SU-DHL-6 (cell line): ENCODE measurements around the gene TRIP6.

ENCODE experiments used
- EZH2phosphoT487 ChIP-seq: fragments of 200-600 bp; sonication (generic), shearing (Covaris generic); conservative IDR thresholded peaks from 2 replicates; pipeline ENCODE4 v1.6.1; 2018; ENCODE audit warnings: mild to moderate bottlenecking, antibody characterized with exemption, low read length, moderate library complexity, mixed read lengths
- TF ChIP-seq, protein P1 (sequence below): fragments of 200-600 bp; sonication (generic); IDR thresholded peaks from one replicate; pipeline ENCODE4 v1.5.1; 2017; ENCODE audit warnings: antibody characterized with exemption, mild to moderate bottlenecking, low read length, moderate library complexity; ENCODE audit not compliant: insufficient read depth, poor library complexity, severe bottlenecking

GRCh38 chr7:100863406-100863950 is 3.7 kb upstream of the TRIP6 start:
- TF ChIP-seq, protein P1, sequence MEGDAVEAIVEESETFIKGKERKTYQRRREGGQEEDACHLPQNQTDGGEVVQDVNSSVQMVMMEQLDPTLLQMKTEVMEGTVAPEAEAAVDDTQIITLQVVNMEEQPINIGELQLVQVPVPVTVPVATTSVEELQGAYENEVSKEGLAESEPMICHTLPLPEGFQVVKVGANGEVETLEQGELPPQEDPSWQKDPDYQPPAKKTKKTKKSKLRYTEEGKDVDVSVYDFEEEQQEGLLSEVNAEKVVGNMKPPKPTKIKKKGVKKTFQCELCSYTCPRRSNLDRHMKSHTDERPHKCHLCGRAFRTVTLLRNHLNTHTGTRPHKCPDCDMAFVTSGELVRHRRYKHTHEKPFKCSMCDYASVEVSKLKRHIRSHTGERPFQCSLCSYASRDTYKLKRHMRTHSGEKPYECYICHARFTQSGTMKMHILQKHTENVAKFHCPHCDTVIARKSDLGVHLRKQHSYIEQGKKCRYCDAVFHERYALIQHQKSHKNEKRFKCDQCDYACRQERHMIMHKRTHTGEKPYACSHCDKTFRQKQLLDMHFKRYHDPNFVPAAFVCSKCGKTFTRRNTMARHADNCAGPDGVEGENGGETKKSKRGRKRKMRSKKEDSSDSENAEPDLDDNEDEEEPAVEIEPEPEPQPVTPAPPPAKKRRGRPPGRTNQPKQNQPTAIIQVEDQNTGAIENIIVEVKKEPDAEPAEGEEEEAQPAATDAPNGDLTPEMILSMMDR = no peak
- no peak for TF ChIP-seq EZH2phosphoT487
